Spleen (tissue), 11 donors: Measurements from ENCODE around the gene PGBD2. TPM values are rescaled to one million over a fixed set of nuclear protein-coding genes. Genes with fewer than 3 reads are reported as not detected.

Experiments used
- DNase-seq: peaks from one replicate; pipeline ENCODE4 v3.0.0-alpha.2; 2020
- H3K27ac ChIP-seq, 8 donors: fragments of 200-600 bp; sonication (generic) in 7 of 8; 1 replicate in 4 of 8; 2 replicates in 4 of 8; pipeline versions ENCODE4 v1.5.0 to v1.8.0; 2016 to 2021; ENCODE audit warnings: inconsistent platforms in 4 of 8, mild to moderate bottlenecking in 4 of 8, moderate library complexity in 1 of 8
- H3K27me3 ChIP-seq, 7 donors: fragments of 200-600 bp; sonication (generic) in 6 of 7; replicated peaks in 1 of 7; 1 replicate in 4 of 7; 2 replicates in 3 of 7; pipeline versions ENCODE4 v1.5.0 to v1.8.0; 2016 to 2021; ENCODE audit warnings: inconsistent platforms in 3 of 7, mild to moderate bottlenecking in 1 of 7
- H3K36me3 ChIP-seq, 6 donors: fragments of 200-600 bp; sonication (generic) in 5 of 6; 1 replicate in 4 of 6; 2 replicates in 2 of 6; pipeline versions ENCODE4 v1.5.0 to v1.8.0; 2016 to 2021; ENCODE audit warnings: inconsistent platforms in 2 of 6
- H3K4me1 ChIP-seq, 6 donors: fragments of 200-600 bp; sonication (generic) in 5 of 6; 1 replicate in 3 of 6; 2 replicates in 3 of 6; pipeline versions ENCODE4 v1.5.0 to v1.8.0; 2016 to 2021; ENCODE audit warnings: inconsistent platforms in 3 of 6
- H3K4me3 ChIP-seq, 8 donors: fragments of 200-600 bp; sonication (generic) in 7 of 8; 1 replicate in 4 of 8; 2 replicates in 4 of 8; pipeline versions ENCODE4 v1.5.0 to v1.8.0; 2016 to 2021; ENCODE audit warnings: inconsistent platforms in 4 of 8, mild to moderate bottlenecking in 4 of 8, moderate library complexity in 2 of 8
- H3K9me3 ChIP-seq, 8 donors: fragments of 200-600 bp; sonication (generic) in 7 of 8; 1 replicate in 4 of 8; 2 replicates in 4 of 8; pipeline versions ENCODE4 v1.5.0 to v1.8.0; 2016 to 2021; ENCODE audit warnings: inconsistent platforms in 4 of 8
- CTCF ChIP-seq, 11 experiments: fragments of 200-600 bp in 7 of 11; fragments of 450-650 bp in 4 of 11; sonication (generic) in 4 of 11; IDR thresholded peaks in 8 of 11; conservative IDR thresholded peaks in 3 of 11; 1 replicate in 7 of 11; 2 replicates in 4 of 11; pipeline versions ENCODE4 v1.4.0 to v1.8.0; 2016 to 2021; ENCODE audit warnings: antibody characterized with exemption in 11 of 11, inconsistent platforms in 4 of 11, mild to moderate bottlenecking in 1 of 11
- POLR2A ChIP-seq, 3 donors: fragments of 450-650 bp; IDR thresholded peaks; one replicate each; pipeline ENCODE4 v1.5.1; 2017; ENCODE audit warnings: antibody characterized with exemption in 3 of 3, mild to moderate bottlenecking in 1 of 3
- POLR2AphosphoS5 ChIP-seq, 3 donors: sonication (generic); formaldehyde crosslinking; IDR thresholded peaks; one replicate each; pipeline ENCODE4 v1.5.1; 2017; ENCODE audit warnings: antibody characterized with exemption in 3 of 3
- WGBS, 5 donors: extraction: QIAGEN DNeasy Blood & Tissue Kit in 3 of 5; methylation state at CpG; one replicate each; pipeline versions ENCODE4 v1.1.5 to v1.1.7; 2013 to 2018; 5-methylcytosine and 5-hydroxymethylcytosine counted together
- intact Hi-C: fragments of 100-400 bp; cut with DNase I; formaldehyde crosslinking; loops from one replicate; pipeline ENCODE4 v1.15.0; 2023; ENCODE audit warnings: low total_unique reads
- polyA plus RNA-seq, 3 donors: library from polyadenylated mRNA; stranded (reverse); fragments of 200-250 nt; gene quantifications; one replicate each; pipeline ENCODE4 v1.2.1, GENCODE V29; 2013
- total RNA-seq, 7 donors: library from RNA; depleted of rRNA in 3 of 7; stranded (reverse); fragments of >200 nt in 3 of 7; fragmentation: NEBNext Ultra II Directional in 4 of 7; extraction: Animal tissue kit (Norgen Biotek cat#: 25700) in 4 of 7; gene quantifications; one replicate each; pipeline versions ENCODE4 v1.1.0 to v1.2.1, GENCODE V29; 2016 to 2021
- donor health status: healthy with polysubstance abuse.
- donor health status: DM: no; HTN: no; CAD: no; lungs with moderate emphysema.
- donor health status: DM: no; HTN: no; CAD: no.
- donor health status: Bipolar disorder and iron deficiency.
- donor health status: healthy.
- donor health status: DM: no; HTN: no; CAD: no.
- donor health status: DM: yes; HTN: yes; CAD: no.

Gene PGBD2
- total and polyA plus RNA-seq, 10 donors: 7.2 to 23.1 (median 11.9) TPM

- no peak overlapping the region for H3K27ac ChIP-seq
- H3K9me3 ChIP-seq: no peaks in the 10 kb centered on the region
- no peaks in the 10 kb centered on the region for H3K27me3 ChIP-seq
- DNase-seq: no peak
- peaks cover 3 to 65% (median 53%) of the 10 kb centered on the region in 6 donors for H3K36me3 ChIP-seq
- 60 to 84% (median 62%) methylated on average over 2 of the region's 2 CpGs for WGBS, 5 donors
- H3K4me1 ChIP-seq: peaks cover 0 to 17% (median 13%) of the 10 kb centered on the region in 6 donors
- intact Hi-C loops: no loop called here
- no peak for TF ChIP-seq POLR2AphosphoS5 (IDR thresholded peaks at IDR 0.05)
- TF ChIP-seq POLR2A (IDR thresholded peaks at IDR 0.05): no peak
- TF ChIP-seq CTCF (IDR thresholded peaks at IDR 0.05 in 8 of 11, conservative IDR thresholded peaks at IDR 0.05 in 3 of 11): no peak
- H3K4me3 ChIP-seq: no peak overlapping the region
Measured at GRCh38 chr1:248913933-248914332, 7.9 kb downstream of the PGBD2 start.

- H3K9me3 ChIP-seq: no peaks in the 10 kb centered on the region
- H3K36me3 ChIP-seq: peaks cover 3 to 75% (median 57%) of the 10 kb centered on the region in 6 donors
- intact Hi-C loops: no loop called here
- 94 to 99% (median 94%) methylated on average over 5 of the region's 5 CpGs for WGBS, 5 donors
- no peak for DNase-seq
- no peak overlapping the region for H3K27ac ChIP-seq
- no peaks in the 10 kb centered on the region for H3K27me3 ChIP-seq
- peaks cover 0 to 9% (median 6%) of the 10 kb centered on the region in 6 donors for H3K4me1 ChIP-seq
- H3K4me3 ChIP-seq: no peak overlapping the region
- TF ChIP-seq POLR2AphosphoS5 (IDR thresholded peaks at IDR 0.05) (no peak), CTCF (IDR thresholded peaks at IDR 0.05 in 8 of 11, conservative IDR thresholded peaks at IDR 0.05 in 3 of 11) (no peak), POLR2A (IDR thresholded peaks at IDR 0.05) (no peak)
Measured at GRCh38 chr1:248914796-248915381, 8.9 kb downstream of the PGBD2 start.

DNA sequence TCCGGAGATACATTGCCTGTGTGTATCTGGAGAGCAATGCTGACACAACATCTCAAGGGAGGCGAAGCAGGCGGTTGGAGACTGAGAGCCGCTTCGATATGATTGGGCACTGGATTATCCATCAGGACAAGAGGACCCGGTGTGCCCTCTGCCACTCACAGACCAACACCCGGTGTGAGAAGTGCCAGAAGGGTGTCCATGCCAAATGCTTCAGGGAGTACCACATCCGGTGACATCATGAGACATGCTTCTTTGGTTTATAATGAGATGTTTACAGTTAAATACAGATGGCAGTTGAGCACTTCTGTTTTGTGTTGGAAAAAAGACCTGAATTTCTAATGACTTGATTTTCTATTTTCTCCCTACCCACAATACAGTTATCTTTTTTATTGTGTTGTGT is 12.1 kb downstream of the PGBD2 start:
- H3K9me3 ChIP-seq: no peaks in the 10 kb centered on the region
- H3K4me3 ChIP-seq: no peak overlapping the region
- WGBS, 5 donors: 92 to 99% (median 95%) methylated on average over 8 of the region's 8 CpGs
- intact Hi-C loops: no loop called here
- H3K36me3 ChIP-seq: peaks cover 3 to 87% (median 53%) of the 10 kb centered on the region in 6 donors
- H3K4me1 ChIP-seq: peaks cover 0 to 8% (median 0%) of the 10 kb centered on the region in 6 donors
- TF ChIP-seq CTCF (IDR thresholded peaks at IDR 0.05 in 8 of 11, conservative IDR thresholded peaks at IDR 0.05 in 3 of 11) (no peak), POLR2A (IDR thresholded peaks at IDR 0.05) (no peak), POLR2AphosphoS5 (IDR thresholded peaks at IDR 0.05) (no peak)
- DNase-seq: no peak
- no peaks in the 10 kb centered on the region for H3K27me3 ChIP-seq
- H3K27ac ChIP-seq: no peak overlapping the region

GRCh38 chr1:248923352-248924338 is 17.6 kb downstream of the PGBD2 start:
- H3K4me3 ChIP-seq: no peak overlapping the region
- H3K27me3 ChIP-seq: no peaks in the 10 kb centered on the region
- H3K36me3 ChIP-seq: peaks cover 0 to 45% (median 7%) of the 10 kb centered on the region in 6 donors
- no peak for TF ChIP-seq POLR2A (IDR thresholded peaks at IDR 0.05)
- no peak for TF ChIP-seq CTCF (IDR thresholded peaks at IDR 0.05 in 8 of 11, conservative IDR thresholded peaks at IDR 0.05 in 3 of 11)
- no peak for TF ChIP-seq POLR2AphosphoS5 (IDR thresholded peaks at IDR 0.05)
- intact Hi-C loops: no loop called here
- H3K9me3 ChIP-seq: no peaks in the 10 kb centered on the region
- peak overlapping the region in 2 of 8 donors; percentile 1 to 13 for H3K27ac ChIP-seq
- 79 to 86% (median 84%) methylated on average over 13 of the region's 13 CpGs for WGBS, 5 donors
- DNase-seq: no peak
- peaks cover 6 to 40% (median 18%) of the 10 kb centered on the region in 6 donors for H3K4me1 ChIP-seq
